ENCODE results near the gene LRRC27. TPM values are rescaled to one million over a fixed set of nuclear protein-coding genes. Genes with fewer than 3 reads are reported as not detected.

The LRRC27 gene
- total RNA-seq, 2 experiments from 2014 or later = 3.6 to 4.1 TPM

- intact Hi-C loops (cut with DNase I, micrococcal nuclease) = no loop called here
- ChIA-PET CTCF (no interaction called here), POLR2A (no interaction called here)
- DNase-seq (no peak), ATAC-seq (no peak)
- H3K27me3 Mint-ChIP-seq = no peaks in the 10 kb centered on the region
- no peak overlapping the region for H3K27ac Mint-ChIP-seq
- no peaks in the 10 kb centered on the region for H3K9me3 Mint-ChIP-seq (ENCODE audit: low read depth)
- H3K4me3 Mint-ChIP-seq = no peak overlapping the region
- H3K36me3 Mint-ChIP-seq (ENCODE audit: low read depth) = no peaks in the 10 kb centered on the region
- H3K4me1 Mint-ChIP-seq = peaks cover 21% of the 10 kb centered on the region
Observed at GRCh38 chr10:132425029-132425756, 93.2 kb downstream of the LRRC27 start.

- Mint-ChIP-seq H3K9me3 (ENCODE audit: low read depth) (no peaks in the 10 kb centered on the region), H3K27ac (no peak overlapping the region), H3K27me3 (no peaks in the 10 kb centered on the region), H3K4me3 (no peak overlapping the region), H3K4me1 (peaks cover 21% of the 10 kb centered on the region), H3K36me3 (ENCODE audit: low read depth) (no peaks in the 10 kb centered on the region)
- POLR2A ChIA-PET = no interaction called here
- intact Hi-C loops (cut with DNase I, micrococcal nuclease) = no loop called here
- CTCF ChIA-PET = no interaction called here
- ATAC-seq (no peak), DNase-seq (no peak)
Observed at GRCh38 chr10:132425757-132426155, 93.8 kb downstream of the LRRC27 start.

GRCh38 chr10:132427006-132427771, 95.2 kb downstream of the LRRC27 start:
- Mint-ChIP-seq H3K27ac (no peak overlapping the region), H3K4me1 (peaks cover 10% of the 10 kb centered on the region), H3K9me3 (ENCODE audit: low read depth) (no peaks in the 10 kb centered on the region), H3K36me3 (ENCODE audit: low read depth) (no peaks in the 10 kb centered on the region), H3K27me3 (no peaks in the 10 kb centered on the region), H3K4me3 (no peak overlapping the region)
- ChIA-PET CTCF (interaction anchor here (0.6 kb wide), 1 partner anchor 16 kb away, joined by 3 read pairs; no protein-coding TSS in a partner anchor), POLR2A (no interaction called here)
- ATAC-seq = no peak
- no peak for DNase-seq
- intact Hi-C loops (cut with DNase I, micrococcal nuclease) = no loop called here

GRCh38 chr10:132427939-132428367, 96.0 kb downstream of the LRRC27 start:
- H3K27ac Mint-ChIP-seq = no peak overlapping the region
- DNase-seq = no peak
- peak; percentile 32 for ATAC-seq
- no peaks in the 10 kb centered on the region for H3K36me3 Mint-ChIP-seq (ENCODE audit: low read depth)
- no peak overlapping the region for H3K4me3 Mint-ChIP-seq
- ChIA-PET POLR2A (no interaction called here), CTCF (no interaction called here)
- H3K9me3 Mint-ChIP-seq (ENCODE audit: low read depth) = no peaks in the 10 kb centered on the region
- H3K27me3 Mint-ChIP-seq = no peaks in the 10 kb centered on the region
- peaks cover 6% of the 10 kb centered on the region for H3K4me1 Mint-ChIP-seq
- intact Hi-C loops (cut with DNase I, micrococcal nuclease) = no loop called here

- CTCF ChIA-PET = no interaction called here
- intact Hi-C loops (cut with DNase I, micrococcal nuclease) = no loop called here
- Mint-ChIP-seq H3K4me1 (no peaks in the 10 kb centered on the region), H3K36me3 (ENCODE audit: low read depth) (no peaks in the 10 kb centered on the region), H3K9me3 (ENCODE audit: low read depth) (no peaks in the 10 kb centered on the region), H3K27me3 (no peaks in the 10 kb centered on the region), H3K4me3 (no peak overlapping the region), H3K27ac (no peak overlapping the region)
- DNase-seq = no peak
- ATAC-seq = no peak
- POLR2A ChIA-PET = no interaction called here
Observed at GRCh38 chr10:132428486-132428995, 96.5 kb downstream of the LRRC27 start.

Other genes with a start within 250 kb of the LRRC27 start
- 10 to 100 TPM; 15.0 to 15.2 TPM for gene DPYSL4, start 145.2 kb upstream of the LRRC27 start, total RNA-seq
- gene STK32C, start 24.2 kb upstream of the LRRC27 start, total RNA-seq = 10 to 100 TPM; 15.8 to 19.9 TPM
- 1 to 10 TPM; 2.4 to 2.9 TPM for gene PWWP2B, start 65.0 kb downstream of the LRRC27 start, total RNA-seq
- 1 to 10 TPM; 8.1 to 9.3 TPM for gene INPP5A, start 205.6 kb downstream of the LRRC27 start, total RNA-seq